Measurements from ENCODE around the gene CHRNB2.

Gene CHRNB2

GRCh38 chr1:154581766-154582165 is 14.2 kb downstream of the CHRNB2 start:
- DNase-seq, result no peak

DNA sequence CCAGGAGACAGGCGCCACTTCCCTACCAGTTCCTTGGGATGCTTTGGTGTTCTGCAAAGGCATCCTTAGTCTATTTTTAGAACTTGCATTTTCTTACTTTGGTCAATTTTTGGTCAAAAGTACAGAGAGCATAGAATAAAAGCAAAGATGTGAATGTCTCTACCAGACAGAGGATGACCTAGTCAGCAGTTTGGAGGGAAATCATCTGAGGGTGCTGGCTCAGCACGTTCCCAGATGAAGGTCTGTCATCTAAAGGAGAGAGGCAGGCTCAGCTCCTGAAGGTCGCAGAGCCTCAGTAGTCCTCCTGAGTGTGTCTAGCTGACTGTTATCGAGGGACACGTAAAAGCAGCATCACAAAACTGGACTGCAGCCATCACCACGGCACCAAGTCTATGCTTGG is 15.3 kb downstream of the CHRNB2 start:
- no peak for DNase-seq

DNA sequence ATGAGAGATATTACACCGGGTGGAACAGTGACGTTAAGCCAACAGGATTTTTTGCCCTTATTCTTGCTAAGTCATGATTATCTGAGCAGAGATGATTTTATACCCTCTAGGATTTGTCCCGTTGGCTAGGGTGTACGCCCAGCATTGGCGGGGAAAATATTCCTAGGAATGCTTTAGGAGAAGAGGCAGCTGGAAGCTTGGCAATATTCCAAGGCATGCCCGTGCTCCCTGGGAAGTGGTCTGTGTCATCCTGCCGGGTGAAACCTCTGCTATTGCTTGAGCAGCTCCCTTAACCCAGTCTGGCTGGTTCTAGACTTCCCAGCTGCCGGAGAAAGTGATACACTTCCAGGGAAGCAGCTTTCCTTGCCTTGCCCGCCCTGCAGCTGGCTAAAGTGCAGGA is 16.2 kb downstream of the CHRNB2 start:
- DNase-seq, result no peak

DNA sequence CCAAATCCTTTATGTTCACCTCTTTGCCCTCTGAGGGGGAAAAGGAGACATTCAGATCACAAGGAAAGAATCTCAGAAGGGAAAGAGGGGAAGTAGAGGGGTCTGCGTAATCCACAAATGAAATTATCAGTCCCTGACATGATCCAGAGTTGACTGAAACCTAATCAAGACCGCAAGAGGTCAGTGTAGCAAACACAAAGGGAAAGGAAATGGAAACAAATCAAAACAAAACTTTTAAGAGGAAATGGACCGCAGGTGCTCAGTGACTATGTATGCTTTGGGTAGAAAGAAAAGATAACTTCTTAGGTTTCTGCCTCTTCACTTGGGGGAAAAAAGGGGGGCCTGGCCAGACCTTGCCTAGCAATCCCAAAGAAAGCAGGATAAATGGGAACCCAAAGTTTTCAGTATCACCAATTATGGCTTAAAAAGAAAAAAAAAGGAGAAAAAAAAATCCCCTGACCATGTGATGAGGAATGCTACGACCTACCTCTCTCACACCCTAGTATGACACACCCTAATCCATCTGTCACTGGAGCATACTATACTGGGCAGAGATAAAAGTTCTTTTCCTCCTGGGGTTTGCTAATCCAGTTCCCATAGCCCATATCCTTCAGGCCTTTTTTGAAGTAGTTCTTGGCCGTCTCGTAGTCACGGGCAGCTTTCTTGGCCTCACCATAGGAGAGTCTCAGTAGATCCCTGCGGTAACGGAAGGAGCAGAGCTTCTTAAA is 16.9 kb downstream of the CHRNB2 start:
- no peak for DNase-seq

DNA sequence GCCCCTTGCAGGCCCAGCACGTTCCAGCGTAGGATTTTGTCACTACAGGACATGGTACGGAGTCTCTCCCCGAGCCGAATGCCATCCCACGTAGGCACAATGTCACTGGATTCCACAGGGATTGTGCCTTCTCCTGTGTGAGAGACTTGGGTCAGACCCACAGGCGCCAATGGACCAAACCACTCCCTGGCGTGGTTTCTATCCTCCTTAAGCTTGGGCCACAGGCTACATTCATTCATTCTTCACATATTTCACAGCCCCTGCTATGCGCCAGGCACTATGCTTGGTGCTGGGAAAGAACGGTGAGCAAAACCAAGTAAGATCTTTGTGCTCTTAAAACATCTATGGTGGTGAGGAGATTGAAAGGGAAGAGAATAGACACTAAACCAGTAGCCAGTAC is 18.7 kb downstream of the CHRNB2 start:
- no peak for DNase-seq

- DNase-seq, result no peak
These were observed 19.1 kb downstream of the CHRNB2 start for GRCh38 chr1:154586641-154587040.

DNA sequence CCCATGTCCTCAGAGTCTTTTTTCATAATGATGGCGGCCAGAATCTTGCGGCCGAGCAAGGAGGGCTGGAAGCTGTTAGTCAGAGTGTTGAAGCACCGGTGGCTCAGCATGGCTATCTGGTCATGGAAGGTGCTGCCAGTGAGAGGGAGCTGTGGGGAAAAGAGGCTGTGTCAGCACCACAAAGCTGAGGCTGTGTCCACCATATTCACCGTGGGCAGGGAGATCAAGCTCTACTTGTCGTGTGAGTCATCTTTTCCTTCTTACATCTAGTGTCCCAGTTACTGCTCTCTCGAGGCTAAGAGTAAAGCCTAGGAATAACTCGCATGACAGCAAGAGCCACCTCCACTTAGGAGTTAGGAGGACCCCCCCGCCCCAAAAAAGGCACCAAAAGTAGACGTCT is 22.2 kb downstream of the CHRNB2 start:
- DNase-seq, result no peak

DNA sequence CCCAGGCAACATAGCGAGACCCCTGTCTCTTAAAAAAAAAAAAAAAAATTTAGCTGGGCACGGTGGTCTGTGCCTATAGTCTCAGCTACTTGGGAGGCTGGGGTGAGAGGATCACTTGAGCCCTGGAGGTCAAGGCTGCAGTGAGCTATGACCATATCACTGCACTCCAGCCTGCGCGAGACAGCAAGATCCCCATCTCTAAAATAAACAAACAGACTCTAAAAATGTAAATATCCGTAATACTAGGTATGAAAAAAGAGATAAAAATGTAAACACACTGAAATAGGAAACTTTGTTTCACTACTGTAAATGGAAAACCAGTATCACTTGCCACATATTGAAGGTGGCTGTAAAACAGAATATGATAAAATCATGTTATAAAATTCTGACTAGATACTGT is 23.2 kb downstream of the CHRNB2 start:
- DNase-seq, result no peak

- no peak for DNase-seq
These were observed 23.6 kb downstream of the CHRNB2 start for GRCh38 chr1:154591206-154591605.

- DNase-seq, result no peak
These were observed 25.8 kb downstream of the CHRNB2 start for GRCh38 chr1:154593390-154593789.

- DNase-seq, result no peak
These were observed 27.2 kb downstream of the CHRNB2 start for GRCh38 chr1:154594811-154595210.

- DNase-seq, result no peak
These were observed 28.0 kb downstream of the CHRNB2 start for GRCh38 chr1:154595621-154596020.

- no peak for DNase-seq
These were observed 31.5 kb downstream of the CHRNB2 start for GRCh38 chr1:154598871-154599635.

DNA sequence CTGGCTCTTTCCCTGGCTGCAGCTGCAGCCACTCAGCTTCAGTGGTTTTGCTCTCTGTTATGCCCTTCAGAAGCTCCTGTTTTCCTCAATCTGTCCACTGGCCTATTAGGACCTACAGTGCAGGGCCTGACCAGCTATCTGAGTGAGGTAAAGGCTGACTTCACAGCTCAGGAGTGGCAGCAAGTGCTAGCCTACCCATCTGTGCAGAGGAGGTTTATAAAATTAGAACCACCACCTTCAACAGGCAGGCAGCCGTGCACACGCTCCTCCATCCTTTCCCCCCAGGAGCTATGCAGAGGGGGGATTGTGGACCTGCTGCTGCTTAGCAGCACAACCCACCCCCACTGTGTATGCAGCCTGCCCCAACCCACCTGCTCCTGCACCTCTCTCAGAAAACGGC is 32.1 kb downstream of the CHRNB2 start:
- no peak for DNase-seq

- DNase-seq, result no peak
These were observed 35.7 kb downstream of the CHRNB2 start for GRCh38 chr1:154603317-154603716.

- DNase-seq, result no peak
These were observed 38.0 kb downstream of the CHRNB2 start for GRCh38 chr1:154605534-154605933.

- no peak for DNase-seq
These were observed 39.6 kb downstream of the CHRNB2 start for GRCh38 chr1:154607106-154607608.

DNA sequence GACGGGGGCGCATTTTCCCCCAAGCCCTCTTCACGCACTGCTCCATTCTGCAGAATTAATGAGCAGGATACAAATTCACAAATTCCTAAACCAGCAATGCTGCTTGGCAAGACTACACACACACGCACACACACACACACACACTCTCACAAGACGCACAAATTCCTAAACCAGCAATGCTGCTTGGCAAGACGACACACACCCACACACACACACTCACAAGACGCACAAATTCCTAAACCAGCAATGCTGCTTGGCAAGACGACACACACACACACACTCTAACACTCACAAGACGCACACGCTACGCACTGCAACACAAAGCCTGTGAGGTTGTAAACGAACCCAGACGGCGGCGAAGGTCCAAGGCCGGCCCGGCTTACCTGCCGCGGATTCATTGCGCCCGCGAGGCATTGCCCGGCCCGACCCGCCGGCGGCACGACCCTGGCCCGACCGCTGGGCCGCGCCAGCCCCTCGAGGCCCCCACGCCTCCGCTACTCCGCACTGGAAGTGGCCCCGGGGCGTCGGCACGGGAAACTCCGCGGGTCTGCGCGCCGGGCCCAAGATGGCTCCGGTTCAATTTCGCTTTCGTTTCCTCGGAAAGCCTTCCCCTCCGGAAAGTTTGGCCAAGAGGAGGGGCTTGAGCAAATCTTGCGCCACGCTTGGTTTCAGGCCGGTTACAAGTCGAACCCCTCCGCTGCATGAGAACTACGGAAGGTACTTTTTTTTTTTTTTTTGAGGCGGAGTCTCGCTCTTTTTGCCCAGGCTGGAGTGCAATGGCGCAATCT is 40.2 kb downstream of the CHRNB2 start, which contains the start of gene ADAR:
TSS of gene ADAR (minus strand) at position 578 of the 788 bp plus-strand sequence. CDS start at position 398, 180 bp downstream.
- no peak for DNase-seq

DNA sequence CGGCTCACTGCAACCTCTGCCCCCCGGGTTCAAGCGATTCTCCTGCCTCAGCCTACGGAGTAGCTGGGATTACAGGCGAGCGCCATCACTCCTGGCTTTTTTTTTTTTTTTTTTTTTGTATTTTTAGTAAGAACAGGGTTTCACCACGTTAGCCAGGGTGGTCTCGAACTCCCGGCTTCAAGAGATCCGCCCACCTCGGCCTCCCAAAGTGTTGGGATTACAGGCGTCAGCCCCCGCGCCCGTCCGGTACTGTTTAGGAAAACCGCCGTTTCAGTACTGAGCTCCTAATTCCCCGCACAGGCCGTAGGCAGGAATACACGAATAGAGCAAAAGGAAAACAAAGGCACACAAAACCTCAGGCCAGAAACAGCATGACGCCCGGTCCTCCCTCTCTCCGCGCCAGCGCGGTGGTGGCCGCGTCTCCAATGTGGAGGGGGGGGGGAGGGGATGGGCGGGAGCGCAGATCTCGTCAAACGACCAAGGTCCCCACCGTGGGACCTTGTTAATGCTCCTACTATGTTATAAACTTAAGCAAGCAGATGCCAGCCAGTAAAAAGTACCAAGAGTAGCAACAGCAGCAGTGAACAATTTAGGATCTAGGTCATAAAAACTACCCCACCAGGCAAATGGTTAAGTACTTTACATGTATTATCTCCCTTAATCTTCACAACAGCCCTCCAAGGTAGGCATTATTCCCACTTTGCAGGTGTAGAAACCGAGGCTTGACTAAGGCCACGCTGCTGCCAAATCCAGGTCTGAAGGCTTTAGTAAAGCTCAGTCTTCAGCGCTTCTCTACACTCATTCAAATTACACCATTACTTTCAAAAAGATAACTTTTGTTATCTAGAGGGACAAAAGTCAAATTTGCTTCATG is 41.1 kb downstream of the CHRNB2 start:
- DNase-seq, result no peak

DNA sequence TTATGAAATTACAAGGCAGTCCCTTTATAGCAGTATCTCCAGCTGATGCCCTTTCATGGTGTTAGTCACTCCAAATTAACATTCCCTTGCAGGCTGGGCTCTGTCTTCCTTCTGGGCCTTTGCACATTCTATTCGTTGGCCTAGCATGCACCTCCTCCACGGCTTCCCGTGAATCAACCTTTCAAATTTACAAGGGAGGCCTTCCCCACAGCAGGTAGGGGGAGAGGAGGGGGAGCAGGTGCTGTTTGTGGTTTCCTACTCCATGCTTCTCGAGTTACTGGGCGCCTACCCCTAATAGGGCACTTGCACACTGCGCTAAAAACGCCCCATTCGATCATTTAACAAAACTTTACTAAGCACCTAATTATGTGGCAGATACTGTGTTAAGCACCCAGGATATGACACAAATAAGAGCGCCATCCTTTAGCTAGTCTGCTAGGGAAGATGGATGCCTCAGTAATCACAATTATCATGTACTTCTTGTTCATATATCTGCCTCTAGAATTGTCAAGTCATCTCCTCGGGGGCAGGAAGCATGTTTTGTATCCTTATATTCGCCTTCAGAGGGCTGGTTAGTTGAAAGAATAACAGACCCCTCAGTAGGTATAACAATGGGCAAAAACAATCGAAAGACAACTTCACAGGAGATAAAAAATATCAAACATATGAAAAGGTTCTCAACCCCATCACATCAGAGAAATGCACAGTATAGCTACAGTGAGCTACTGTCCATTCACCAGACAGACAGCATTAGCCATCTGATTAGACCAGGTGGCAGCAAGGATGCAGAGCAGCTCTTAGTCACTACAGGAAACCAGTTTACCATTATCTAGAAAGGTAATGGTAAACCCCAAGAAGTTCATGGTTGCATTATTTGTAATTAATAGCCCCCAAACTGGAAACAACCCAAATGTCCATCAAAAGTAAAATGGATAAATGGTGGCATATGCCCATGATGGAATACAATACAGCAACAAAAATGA is 42.1 kb downstream of the CHRNB2 start:
- no peak for DNase-seq

All from cerebellar nuclear complex (tissue), 1 donor.